Measurements from ENCODE around the gene MMP15. TPM values are rescaled to one million over a fixed set of nuclear protein-coding genes. Genes with fewer than 3 reads are reported as not detected.

The MMP15 gene
- total and polyA plus RNA-seq, 7 donors: 2.3 to 54.0 (median 10.5) TPM

- no peaks in the 10 kb centered on the region for H3K36me3 ChIP-seq
- WGBS, 2 donors: 94 to 95% methylated on average over 5 of the region's 5 CpGs
- H3K4me1 ChIP-seq: no peaks in the 10 kb centered on the region
- no peak for DNase-seq
- intact Hi-C loops (cut with DNase I): no loop called here
- H3K4me3 ChIP-seq: no peak overlapping the region
- no peaks in the 10 kb centered on the region for H3K27me3 ChIP-seq
- no peak overlapping the region for H3K27ac ChIP-seq
- TF ChIP-seq CTCF (IDR thresholded peaks at IDR 0.05) (no peak), EP300 (IDR thresholded peaks at IDR 0.05) (no peak), POLR2AphosphoS5 (IDR thresholded peaks at IDR 0.05) (no peak), POLR2A (IDR thresholded peaks at IDR 0.05) (no peak)
- H3K9me3 ChIP-seq: no peaks in the 10 kb centered on the region
These were observed 28.1 kb downstream of the MMP15 start for GRCh38 chr16:58053682-58054005.

GRCh38 chr16:58054289-58054688, 28.7 kb downstream of the MMP15 start:
- Histone ChIP-seq H3K27me3 (no peaks in the 10 kb centered on the region), H3K4me1 (no peaks in the 10 kb centered on the region), H3K4me3 (no peak overlapping the region), H3K27ac (no peak overlapping the region), H3K36me3 (no peaks in the 10 kb centered on the region), H3K9me3 (no peaks in the 10 kb centered on the region)
- TF ChIP-seq EP300 (IDR thresholded peaks at IDR 0.05) (no peak), POLR2A (IDR thresholded peaks at IDR 0.05) (no peak), POLR2AphosphoS5 (IDR thresholded peaks at IDR 0.05) (no peak), CTCF (IDR thresholded peaks at IDR 0.05) (no peak)
- no peak for DNase-seq
- intact Hi-C loops (cut with DNase I): no loop called here
- 68 to 76% methylated on average over 10 of the region's 10 CpGs for WGBS, 2 donors

GRCh38 chr16:58056580-58056979, 31.0 kb downstream of the MMP15 start:
- WGBS, 2 donors: 82 to 84% methylated on average over 5 of the region's 5 CpGs
- no peak for TF ChIP-seq CTCF (IDR thresholded peaks at IDR 0.05)
- TF ChIP-seq POLR2AphosphoS5 (IDR thresholded peaks at IDR 0.05): no peak
- TF ChIP-seq EP300 (IDR thresholded peaks at IDR 0.05): no peak
- TF ChIP-seq POLR2A (IDR thresholded peaks at IDR 0.05): no peak
- no peak overlapping the region for H3K4me3 ChIP-seq
- H3K27ac ChIP-seq: no peak overlapping the region
- no peaks in the 10 kb centered on the region for H3K27me3 ChIP-seq
- intact Hi-C loops (cut with DNase I): no loop called here
- H3K36me3 ChIP-seq: no peaks in the 10 kb centered on the region
- DNase-seq: no peak
- no peaks in the 10 kb centered on the region for H3K4me1 ChIP-seq
- H3K9me3 ChIP-seq: no peaks in the 10 kb centered on the region

DNA sequence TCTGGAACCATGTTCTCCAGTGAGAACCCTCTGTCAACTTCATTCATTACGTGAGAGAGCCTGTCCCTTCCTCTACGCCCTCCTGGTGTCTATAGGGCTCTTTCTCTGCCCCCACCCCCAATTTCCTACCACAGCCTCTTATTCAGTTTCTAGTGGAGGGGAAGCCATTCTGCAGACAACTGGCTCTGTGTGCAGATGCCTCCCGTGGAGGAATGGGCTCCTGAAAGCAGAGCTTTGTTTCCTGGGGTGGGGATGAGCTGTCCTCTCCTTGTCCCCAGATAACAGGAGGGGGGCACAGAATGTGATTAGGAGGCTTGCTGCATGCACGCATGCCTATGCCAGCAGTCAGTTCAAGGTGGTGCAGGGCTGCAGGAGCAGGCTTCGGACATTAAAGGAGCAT, 31.6 kb downstream of the MMP15 start:
- H3K27me3 ChIP-seq: no peaks in the 10 kb centered on the region
- TF ChIP-seq POLR2A (IDR thresholded peaks at IDR 0.05) (no peak), EP300 (IDR thresholded peaks at IDR 0.05) (no peak), POLR2AphosphoS5 (IDR thresholded peaks at IDR 0.05) (no peak), CTCF (IDR thresholded peaks at IDR 0.05) (no peak)
- no peak for DNase-seq
- intact Hi-C loops (cut with DNase I): no loop called here
- no peak overlapping the region for H3K27ac ChIP-seq
- no peaks in the 10 kb centered on the region for H3K4me1 ChIP-seq
- H3K9me3 ChIP-seq: no peaks in the 10 kb centered on the region
- H3K4me3 ChIP-seq: no peak overlapping the region
- 71 to 78% methylated on average over 5 of the region's 5 CpGs for WGBS, 2 donors
- no peaks in the 10 kb centered on the region for H3K36me3 ChIP-seq

- intact Hi-C loops (cut with DNase I): no loop called here
- H3K4me3 ChIP-seq: no peak overlapping the region
- H3K36me3 ChIP-seq: no peaks in the 10 kb centered on the region
- TF ChIP-seq CTCF (IDR thresholded peaks at IDR 0.05) (no peak), POLR2AphosphoS5 (IDR thresholded peaks at IDR 0.05) (no peak), EP300 (IDR thresholded peaks at IDR 0.05) (no peak), POLR2A (IDR thresholded peaks at IDR 0.05) (no peak)
- no peaks in the 10 kb centered on the region for H3K27me3 ChIP-seq
- DNase-seq: no peak
- H3K9me3 ChIP-seq: no peaks in the 10 kb centered on the region
- H3K4me1 ChIP-seq: no peaks in the 10 kb centered on the region
- H3K27ac ChIP-seq: no peak overlapping the region
- 68 to 77% methylated on average over 3 of the region's 3 CpGs for WGBS, 2 donors
These were observed 32.2 kb downstream of the MMP15 start for GRCh38 chr16:58057784-58058183.
